PC-3 (cell line): ENCODE results near the gene GCNT3. TPM values are rescaled to one million over a fixed set of nuclear protein-coding genes. Genes with fewer than 3 reads are reported as not detected.

Source experiments
- ATAC-seq: fragments of 200-7000 bp; cut with Tn5 transposase; 2 replicates; pipeline ENCODE4 v1.9.1; 2020; ENCODE audit warnings: mild to moderate bottlenecking, moderate library complexity
- BruUV-seq: library from RNA; stranded (reverse); fragments of 400-500 nt; replicated peaks from 2 replicates; lab custom pipeline; 2021; lab: Mats Ljungman, UMichigan
- CTCF ChIA-PET: fragments of 300-600 bp; sonication (Branson Sonifier 250); formaldehyde crosslinking; loops from one replicate; lab custom pipeline; 2022; ENCODE audit warnings: antibody characterized with exemption; lab: Charles Lee
- POLR2A ChIA-PET: fragments of 300-600 bp; sonication (Branson Sonifier 250); formaldehyde crosslinking; loops from one replicate; lab custom pipeline; 2022; ENCODE audit warnings: antibody characterized with exemption; ENCODE audit not compliant: unreplicated experiment; lab: Charles Lee
- DNase-seq: peaks from one replicate; pipeline ENCODE4 v3.0.0-alpha.2; 2015
- H2AFZ ChIP-seq: fragments of 300-600 bp; sonication (generic); 2 replicates; pipeline ENCODE4 v1.6.0; 2016; ENCODE audit warnings: antibody characterized with exemption, low read length
- H3F3A ChIP-seq: fragments of 300-600 bp; sonication (generic); one replicate; pipeline ENCODE4 v1.6.0; 2017; ENCODE audit warnings: antibody characterized with exemption, low read length, control low read depth, mild to moderate bottlenecking; ENCODE audit not compliant: unreplicated experiment
- H3K27ac ChIP-seq: fragments of 300-600 bp; sonication (generic); 2 replicates; pipeline ENCODE4 v1.5.1; 2016; ENCODE audit warnings: mild to moderate bottlenecking, low read length
- H3K27me3 ChIP-seq: fragments of 300-600 bp; sonication (generic); 2 replicates; pipeline ENCODE4 v1.6.1; 2016; ENCODE audit warnings: low read length, mixed read lengths
- H3K36me3 ChIP-seq: fragments of 300-600 bp; sonication (generic); 2 replicates; pipeline ENCODE4 v1.6.1; 2016; ENCODE audit warnings: low read depth, mixed run types, low read length, mixed read lengths
- H3K4me1 ChIP-seq: fragments of 300-600 bp; sonication (generic); 2 replicates; pipeline ENCODE4 v1.5.1; 2016; ENCODE audit warnings: low read length; ENCODE audit not compliant: insufficient read depth
- H3K4me2 ChIP-seq: fragments of 300-600 bp; sonication (generic); 2 replicates; pipeline ENCODE4 v1.6.0; 2016; ENCODE audit warnings: low read length
- H3K4me3 ChIP-seq: fragments of 300-600 bp; sonication (generic); 2 replicates; pipeline ENCODE4 v1.5.1; 2016; ENCODE audit warnings: mild to moderate bottlenecking, low read length, mixed read lengths
- H3K79me2 ChIP-seq: fragments of 300-600 bp; sonication (generic); 2 replicates; pipeline ENCODE4 v1.6.1; 2017; ENCODE audit warnings: low read length, mixed read lengths
- H3K9ac ChIP-seq: fragments of 300-600 bp; sonication (generic); 2 replicates; pipeline ENCODE4 v1.6.0; 2016; ENCODE audit warnings: mild to moderate bottlenecking, low read length
- H3K9me2 ChIP-seq: fragments of 300-600 bp; sonication (generic); replicated peaks from 2 replicates; pipeline ENCODE4 v1.6.1; 2016; ENCODE audit warnings: mixed run types, low read length, mixed read lengths
- H3K9me3 ChIP-seq: fragments of 300-600 bp; sonication (generic); 2 replicates; pipeline ENCODE4 v1.6.1; 2016; ENCODE audit warnings: low read length, mixed read lengths
- H4K20me1 ChIP-seq: fragments of 300-600 bp; sonication (generic); 2 replicates; pipeline ENCODE4 v1.6.1; 2016; ENCODE audit warnings: low read length, mixed read lengths
- EZH2 ChIP-seq: fragments of 300-600 bp; sonication (generic); IDR thresholded peaks from one replicate; pipeline ENCODE4 v1.6.1; 2017; ENCODE audit warnings: antibody characterized with exemption, mild to moderate bottlenecking, low read length; ENCODE audit not compliant: unreplicated experiment
- EZH2phosphoT487 ChIP-seq: fragments of 300-600 bp; sonication (generic); IDR thresholded peaks from 2 replicates; pipeline ENCODE4 v1.6.1; 2018; ENCODE audit warnings: mild to moderate bottlenecking, antibody characterized with exemption, low read length, borderline replicate concordance
- intact Hi-C: fragments of 100-400 bp; cut with micrococcal nuclease; formaldehyde crosslinking; loops from 2 replicates; pipeline ENCODE4 v1.9.0; 2023
- total RNA-seq: library from RNA; depleted of rRNA; stranded (reverse); fragments of >200 nt; gene quantifications from 2 replicates; pipeline ENCODE4 v1.2.3, GENCODE V29; 2014
- TF ChIP-seq, protein P1 (sequence below): fragments of 300-600 bp; sonication (generic); conservative IDR thresholded peaks from 2 replicates; pipeline ENCODE4 v1.5.1; 2017; ENCODE audit warnings: antibody characterized with exemption, low read depth, mild to moderate bottlenecking, low read length

Gene GCNT3
- total RNA-seq, 1 experiment from 2014 or later = 0.18 TPM

DNA sequence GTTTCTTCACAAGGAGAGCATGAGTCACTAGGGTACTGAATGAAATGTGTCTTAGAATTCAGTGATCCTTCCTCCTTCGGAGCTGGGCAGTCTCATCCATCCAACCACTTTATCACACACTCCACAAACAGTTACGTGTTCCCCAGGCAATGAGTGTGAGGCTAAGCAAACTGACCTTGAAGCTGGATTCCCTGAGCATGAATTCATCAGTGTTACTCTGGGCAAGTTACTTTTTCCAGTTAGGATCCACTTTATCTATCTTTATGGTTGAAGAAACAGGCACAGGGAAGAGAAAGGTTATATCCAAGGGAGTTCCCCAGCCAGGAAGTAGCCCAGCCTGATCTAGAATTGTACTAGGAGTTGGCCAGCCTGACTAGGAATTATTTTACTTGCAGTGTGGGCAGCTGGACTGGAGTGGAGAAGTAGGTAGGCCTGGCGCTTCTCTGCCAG lies 17.1 kb upstream of the GCNT3 start:
- no TSS peak for BruUV-seq
- DNase-seq = peak; percentile 71
- Histone ChIP-seq H3K27me3 (no peaks in the 10 kb centered on the region), H3K27ac (peak overlapping the region; percentile 69), H3K4me3 (no peak overlapping the region), H3K9ac (no peak overlapping the region), H2AFZ (no peak overlapping the region), H3K9me3 (no peaks in the 10 kb centered on the region), H3F3A (no peaks in the 10 kb centered on the region), H3K9me2 (no peaks in the 10 kb centered on the region), H4K20me1 (no peaks in the 10 kb centered on the region), H3K36me3 (no peaks in the 10 kb centered on the region), H3K79me2 (no peaks in the 10 kb centered on the region), H3K4me1 (peaks cover 15% of the 10 kb centered on the region), H3K4me2 (0 out of 2 replicates have a peak overlapping the region, but pooled peaks have one; percentile 24)
- POLR2A ChIA-PET = interaction anchor here (0.7 kb wide), 1 partner anchor 43 kb away, joined by 3 read pairs; no protein-coding TSS in a partner anchor
- intact Hi-C loops = no loop called here
- peak; percentile 97 for ATAC-seq
- TF ChIP-seq, protein P1, sequence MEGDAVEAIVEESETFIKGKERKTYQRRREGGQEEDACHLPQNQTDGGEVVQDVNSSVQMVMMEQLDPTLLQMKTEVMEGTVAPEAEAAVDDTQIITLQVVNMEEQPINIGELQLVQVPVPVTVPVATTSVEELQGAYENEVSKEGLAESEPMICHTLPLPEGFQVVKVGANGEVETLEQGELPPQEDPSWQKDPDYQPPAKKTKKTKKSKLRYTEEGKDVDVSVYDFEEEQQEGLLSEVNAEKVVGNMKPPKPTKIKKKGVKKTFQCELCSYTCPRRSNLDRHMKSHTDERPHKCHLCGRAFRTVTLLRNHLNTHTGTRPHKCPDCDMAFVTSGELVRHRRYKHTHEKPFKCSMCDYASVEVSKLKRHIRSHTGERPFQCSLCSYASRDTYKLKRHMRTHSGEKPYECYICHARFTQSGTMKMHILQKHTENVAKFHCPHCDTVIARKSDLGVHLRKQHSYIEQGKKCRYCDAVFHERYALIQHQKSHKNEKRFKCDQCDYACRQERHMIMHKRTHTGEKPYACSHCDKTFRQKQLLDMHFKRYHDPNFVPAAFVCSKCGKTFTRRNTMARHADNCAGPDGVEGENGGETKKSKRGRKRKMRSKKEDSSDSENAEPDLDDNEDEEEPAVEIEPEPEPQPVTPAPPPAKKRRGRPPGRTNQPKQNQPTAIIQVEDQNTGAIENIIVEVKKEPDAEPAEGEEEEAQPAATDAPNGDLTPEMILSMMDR = no peak
- TF ChIP-seq EZH2 (no peak), EZH2phosphoT487 (no peak)
- CTCF ChIA-PET = no interaction called here

DNA sequence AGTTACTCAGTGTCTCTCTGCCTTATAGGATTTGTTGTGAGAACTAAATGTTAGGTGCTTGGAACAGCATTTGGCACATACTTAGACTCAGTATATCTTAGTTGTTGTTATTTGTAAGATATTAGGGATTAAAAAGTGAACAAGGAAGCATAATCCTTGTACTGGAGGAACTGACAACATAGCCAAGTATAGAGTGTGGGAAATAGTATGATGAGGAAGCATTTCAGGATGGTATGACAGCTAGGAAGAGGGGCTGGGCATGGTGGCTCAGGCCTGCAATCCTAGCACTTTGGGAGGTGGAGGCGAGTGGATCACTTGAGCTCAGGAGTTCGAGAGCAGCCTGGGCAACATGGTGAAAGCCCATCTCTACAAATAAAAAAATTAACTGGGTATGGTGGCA lies 16.6 kb upstream of the GCNT3 start:
- Histone ChIP-seq H3K4me3 (no peak overlapping the region), H3K9me3 (no peaks in the 10 kb centered on the region), H3K4me1 (peaks cover 15% of the 10 kb centered on the region), H3K79me2 (no peaks in the 10 kb centered on the region), H4K20me1 (no peaks in the 10 kb centered on the region), H3K27ac (peak overlapping the region; percentile 69), H3K27me3 (no peaks in the 10 kb centered on the region), H2AFZ (no peak overlapping the region), H3K36me3 (no peaks in the 10 kb centered on the region), H3K9me2 (no peaks in the 10 kb centered on the region), H3F3A (no peaks in the 10 kb centered on the region), H3K4me2 (0 out of 2 replicates have a peak overlapping the region, but pooled peaks have one; percentile 7), H3K9ac (no peak overlapping the region)
- no peak for ATAC-seq
- TF ChIP-seq EZH2 (no peak), EZH2phosphoT487 (no peak)
- TF ChIP-seq, protein P1 = no peak
- BruUV-seq = no TSS peak
- POLR2A ChIA-PET = interaction anchor here (0.7 kb wide), 1 partner anchor 43 kb away, joined by 3 read pairs; no protein-coding TSS in a partner anchor
- intact Hi-C loops = no loop called here
- DNase-seq = no peak
- CTCF ChIA-PET = no interaction called here

DNA sequence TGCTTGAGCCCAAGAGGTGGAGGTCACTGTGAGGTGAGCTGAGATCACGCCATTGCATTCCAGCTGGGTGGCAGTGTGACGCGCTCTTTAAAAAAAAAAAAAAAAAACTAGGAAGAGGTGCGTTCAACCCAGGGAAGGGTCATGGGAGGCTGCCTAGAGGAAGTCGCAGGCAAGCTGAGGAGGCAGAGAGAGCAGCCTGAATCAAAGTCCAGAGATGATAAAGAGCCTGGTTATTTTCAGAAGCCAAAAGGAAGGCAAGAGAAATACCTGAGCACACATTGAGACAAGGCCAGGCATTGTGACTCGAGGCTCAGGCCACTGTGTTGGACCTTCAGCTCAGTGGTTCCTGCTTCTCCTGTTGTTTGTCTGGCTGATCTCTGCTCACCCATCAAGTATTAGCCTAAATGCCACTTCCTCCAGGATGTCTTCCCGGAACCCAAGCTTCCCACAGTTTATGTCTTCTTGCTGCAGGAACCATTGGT lies 16.1 kb upstream of the GCNT3 start:
- H3K4me2 ChIP-seq = no peak overlapping the region
- H4K20me1 ChIP-seq = no peaks in the 10 kb centered on the region
- TF ChIP-seq EZH2 = no peak
- TF ChIP-seq, protein P1 = no peak
- no peak for TF ChIP-seq EZH2phosphoT487
- no peaks in the 10 kb centered on the region for H3K27me3 ChIP-seq
- no peaks in the 10 kb centered on the region for H3K9me2 ChIP-seq
- peaks cover 15% of the 10 kb centered on the region for H3K4me1 ChIP-seq
- H3K36me3 ChIP-seq = no peaks in the 10 kb centered on the region
- no peak overlapping the region for H3K9ac ChIP-seq
- no peaks in the 10 kb centered on the region for H3K79me2 ChIP-seq
- DNase-seq (no peak), ATAC-seq (no peak)
- CTCF ChIA-PET = no interaction called here
- no TSS peak for BruUV-seq
- peak overlapping the region; percentile 69 for H3K27ac ChIP-seq
- intact Hi-C loops = no loop called here
- no peak overlapping the region for H2AFZ ChIP-seq
- H3F3A ChIP-seq = no peaks in the 10 kb centered on the region
- no peak overlapping the region for H3K4me3 ChIP-seq
- H3K9me3 ChIP-seq = no peaks in the 10 kb centered on the region
- POLR2A ChIA-PET = no interaction called here
